T-helper 1 cell (primary cell): ENCODE results near the gene PPARA.
A peak's percentile ranks its signal among the peaks of the same experiment; 100 is the strongest.
"Not testable (repeated sequence)": the region's sequence is repeated elsewhere in the genome, so short reads cannot be mapped to it uniquely, and the experiment has no call there.

Experiments used
- DNase-seq, 5 donors: peaks; one replicate each; pipeline ENCODE4 v3.0.0-alpha.2; 2012 to 2020

The PPARA gene

DNA sequence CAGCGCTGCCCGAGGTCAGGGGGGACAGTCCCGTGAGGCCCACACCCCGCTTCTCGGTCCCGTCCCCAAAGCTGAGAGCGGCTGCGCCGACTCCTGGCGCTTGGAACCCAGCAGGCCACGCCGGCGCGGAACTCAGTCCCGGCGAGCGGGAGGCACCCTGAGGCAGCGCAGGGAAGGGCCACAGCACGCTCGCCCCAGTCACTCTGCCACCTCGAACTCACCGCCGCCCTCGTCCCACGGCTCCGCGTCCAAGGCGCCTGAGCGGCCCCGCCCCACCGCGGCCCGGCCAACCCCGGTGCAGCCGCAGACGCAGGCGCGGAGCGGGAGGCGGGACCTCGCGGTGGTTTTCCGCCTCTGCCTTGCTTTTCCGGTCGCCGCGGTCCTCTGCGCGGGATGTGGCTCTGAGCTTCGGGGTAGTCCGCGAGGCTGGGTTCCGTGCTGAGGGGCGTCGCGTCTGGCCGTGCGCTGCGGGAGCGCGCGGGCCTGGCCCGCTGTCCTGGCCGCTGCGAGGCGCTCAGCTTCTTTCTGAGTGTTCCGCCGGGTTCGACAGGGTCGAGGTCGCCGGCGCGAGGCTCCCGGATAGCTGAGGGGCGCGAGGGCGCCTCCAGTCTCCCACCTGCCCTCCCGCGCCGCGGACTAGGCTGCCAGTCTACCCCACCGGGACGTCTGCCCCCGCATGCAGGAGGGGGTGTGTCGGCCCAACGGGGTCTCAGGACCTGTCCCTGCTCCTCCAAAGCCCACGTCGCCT, 99.9 kb downstream of the PPARA start, which contains the start of gene CDPF1:
CDPF1 (minus strand) TSS at position 259 of the 748 bp plus-strand sequence. CDS start 2,009 bp downstream, outside the sequence.
- DNase-seq, result peak; percentile 77 to 90 (median 85)

DNA sequence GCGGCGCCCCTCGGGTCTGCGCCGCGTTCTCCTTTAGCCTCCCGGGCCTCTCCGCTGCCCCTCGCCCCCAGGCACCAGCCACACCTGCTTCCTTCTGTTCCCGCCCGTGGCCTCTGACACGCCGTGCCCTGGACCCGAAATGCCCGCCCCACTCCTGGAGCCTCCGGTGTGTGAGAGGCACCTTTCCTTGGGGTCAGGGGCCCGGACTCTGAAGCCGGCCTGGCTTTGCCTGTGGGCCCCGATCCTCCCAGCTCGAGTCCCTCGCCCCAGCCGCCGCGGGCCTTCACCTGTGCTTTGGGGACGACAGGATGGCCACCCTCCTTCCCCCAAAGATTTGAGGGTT, 100.4 kb downstream of the PPARA start:
- DNase-seq, result no peak

DNA sequence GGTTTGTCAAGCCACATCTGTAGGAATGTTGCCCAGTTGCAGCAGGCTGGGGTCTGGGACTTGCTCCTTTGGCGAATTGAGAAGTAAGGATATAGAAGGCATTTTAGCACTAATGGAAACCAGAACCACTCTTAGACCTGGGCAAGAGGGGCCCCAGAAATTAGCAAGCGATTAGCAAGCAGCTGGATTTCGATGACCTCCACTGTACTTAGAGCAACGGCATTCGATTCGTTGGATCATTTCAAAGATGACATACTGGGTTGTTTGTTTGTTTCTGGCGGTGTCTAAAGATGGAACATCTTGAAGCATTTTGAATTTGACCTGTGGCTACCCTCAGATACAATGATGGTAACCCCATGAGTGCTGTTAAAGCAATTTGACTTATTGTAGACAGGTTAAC, 100.9 kb downstream of the PPARA start:
- no peak for DNase-seq

DNA sequence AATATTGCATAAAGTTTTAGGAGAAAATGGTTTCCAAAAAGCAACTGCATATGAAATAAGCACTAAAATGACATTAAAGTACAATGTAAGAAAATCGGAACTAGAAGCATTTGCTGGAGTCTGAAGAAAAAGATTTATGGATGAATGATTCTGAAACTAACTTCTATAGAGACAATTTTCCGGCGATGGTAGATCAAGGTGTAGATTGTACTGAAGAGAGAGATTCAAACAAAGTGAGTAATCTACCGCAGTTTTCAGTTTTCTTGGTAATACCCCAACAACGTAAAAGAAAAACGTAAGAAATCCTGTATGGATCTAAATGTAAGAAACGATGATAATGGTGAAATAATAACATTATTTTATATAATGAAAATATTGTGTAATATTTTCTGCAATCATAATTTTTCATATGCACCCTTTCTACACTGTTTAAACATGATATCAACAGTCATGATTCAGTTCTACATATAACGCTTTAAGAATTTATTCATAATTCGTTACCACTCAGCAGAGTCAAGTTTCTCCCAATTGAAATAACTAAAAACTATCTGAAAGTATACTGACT, 101.6 kb downstream of the PPARA start:
- DNase-seq, result peak in 1 of 5 donors; percentile 81

DNA sequence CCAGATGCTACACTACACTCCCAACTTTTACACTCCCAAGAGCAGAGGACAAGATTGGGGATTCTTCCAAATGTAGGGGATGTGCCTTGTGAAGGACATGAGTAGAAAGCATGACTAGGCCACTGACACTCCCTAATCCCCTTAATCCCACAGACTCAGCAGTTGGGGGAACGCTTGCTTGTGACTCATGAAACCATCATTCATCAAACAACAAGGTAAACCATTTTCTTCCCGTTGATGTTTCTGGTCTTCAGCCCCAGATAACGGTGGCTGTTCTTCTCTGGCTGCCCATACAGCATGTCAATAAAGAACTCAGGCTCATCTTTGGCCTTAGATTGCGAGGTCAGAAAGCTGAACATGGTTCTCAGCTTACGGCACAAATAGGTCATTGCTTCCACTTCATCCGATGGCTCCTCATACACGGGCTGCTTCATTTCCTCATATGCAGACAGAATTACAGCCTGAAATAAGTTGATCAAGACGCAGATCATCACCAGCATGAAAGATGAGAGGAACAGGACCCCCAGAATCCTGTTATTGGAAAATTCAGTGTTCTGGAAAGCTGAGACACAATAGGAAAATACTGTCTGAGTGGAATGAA, 106.1 kb downstream of the PPARA start:
- no peak for DNase-seq

DNA sequence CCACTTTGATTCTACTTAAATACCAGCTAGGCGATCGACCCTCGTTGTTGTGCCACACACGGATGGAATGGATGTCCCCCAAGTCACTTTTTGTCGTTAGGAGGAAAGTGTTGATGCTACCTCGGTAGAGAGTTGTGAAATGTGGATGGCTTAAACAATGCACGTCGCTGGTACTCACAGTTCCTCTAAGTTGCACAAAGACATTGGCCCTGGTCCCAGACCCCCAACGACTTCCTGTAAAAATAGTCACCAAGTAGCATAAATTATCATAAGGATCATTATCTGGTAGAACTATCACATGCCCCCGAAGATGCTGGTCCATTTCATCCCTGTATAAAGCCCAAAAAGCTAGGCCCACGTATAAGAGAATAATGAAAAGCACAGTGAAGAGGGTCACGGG, 109.0 kb downstream of the PPARA start:
- DNase-seq, result no peak

GRCh38 chr22:46260038-46260437, 109.7 kb downstream of the PPARA start:
- no peak for DNase-seq

DNA sequence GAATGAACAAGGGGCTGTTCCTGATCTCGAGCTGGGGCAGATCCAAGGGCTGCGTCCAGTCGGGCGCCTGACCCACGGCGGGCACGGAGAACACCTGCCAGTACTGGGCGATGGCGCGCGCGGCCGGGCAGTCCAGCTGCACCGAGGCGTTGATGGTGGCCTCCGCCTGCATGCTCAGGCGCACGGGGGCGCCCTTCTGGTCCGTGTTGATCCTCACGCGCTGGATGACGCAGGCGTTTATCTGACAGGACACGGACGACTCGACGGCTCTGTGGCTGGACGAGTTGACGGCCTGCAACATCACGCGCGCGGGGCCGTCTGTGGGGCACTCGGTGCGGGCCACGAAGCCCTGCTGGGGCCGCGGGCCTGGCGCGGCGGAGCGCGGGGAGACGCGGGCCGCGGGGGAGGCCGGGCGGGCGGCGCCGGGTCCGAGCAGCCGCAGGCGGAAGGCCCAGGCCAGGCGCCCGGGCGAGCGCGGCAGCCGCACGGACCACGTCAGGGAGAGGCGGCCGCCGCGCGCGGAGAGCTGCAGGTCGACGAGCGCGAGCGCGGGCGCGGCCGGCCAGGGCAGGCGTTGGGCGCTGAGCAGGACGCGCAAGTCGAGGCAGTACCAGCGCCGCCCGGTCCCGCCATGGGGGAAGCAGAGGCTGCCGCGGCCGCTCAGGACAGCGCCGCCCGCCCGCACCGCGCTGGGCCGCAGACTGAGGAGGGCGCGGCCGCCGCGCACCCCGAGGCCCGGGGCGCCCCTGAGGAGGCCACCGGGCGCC, 112.3 kb downstream of the PPARA start:
- peak in 2 of 5 donors; percentile 5 to 38 for DNase-seq

DNA sequence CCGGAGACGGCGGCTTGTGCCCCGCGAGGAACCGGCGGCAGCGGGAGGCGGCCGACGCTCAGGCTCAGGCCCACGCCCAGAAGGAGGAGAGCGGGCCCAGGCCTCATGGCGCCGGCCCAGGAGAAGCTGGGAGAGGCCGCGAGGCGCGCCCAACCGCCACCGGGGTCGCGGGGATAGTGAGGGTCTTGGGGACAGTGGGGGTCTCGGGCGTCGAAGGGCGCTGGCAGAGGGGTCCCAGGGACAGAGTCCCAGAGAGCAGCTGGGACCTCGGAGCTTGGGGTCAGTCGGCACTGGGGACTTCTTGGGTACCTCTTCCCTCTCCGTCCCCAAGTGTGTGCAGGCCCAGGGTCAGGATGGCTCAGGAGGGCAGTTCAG, 112.9 kb downstream of the PPARA start, which contains the start of gene PKDREJ:
PKDREJ (minus strand) TSS at position 128 of the 375 bp plus-strand sequence; CDS start at position 107, 21 bp downstream.
- DNase-seq, result no peak

DNA sequence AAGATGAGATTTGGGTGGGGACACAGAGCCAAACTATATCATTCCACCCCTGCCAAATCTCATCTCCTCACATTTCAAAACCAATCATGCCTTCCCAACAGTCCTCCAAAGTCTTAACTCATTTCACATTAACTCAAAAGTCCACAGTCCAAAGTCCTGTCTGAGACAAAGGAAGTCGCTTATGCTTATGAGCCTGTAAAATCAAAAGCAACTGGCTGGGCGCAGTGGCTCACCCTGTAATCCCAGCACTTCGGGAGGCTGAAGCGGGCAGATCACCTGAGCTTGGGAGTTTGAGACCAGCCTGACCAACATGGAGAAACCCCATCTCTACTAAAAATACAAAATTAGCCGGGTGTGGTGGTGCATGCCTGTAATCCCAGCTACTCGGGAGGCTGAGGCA, 114.2 kb downstream of the PPARA start:
- DNase-seq, result not testable (repeated sequence)

GRCh38 chr22:46265627-46266026, 115.3 kb downstream of the PPARA start:
- DNase-seq, result not testable (repeated sequence)

- peak; percentile 24 to 62 (median 46) for DNase-seq
Measured at GRCh38 chr22:46267431-46268279, 117.3 kb downstream of the PPARA start, which contains the start of gene TTC38. TTC38 (plus strand) TSS chr22:46268008; CDS start chr22:46268040, 32 bp downstream.

- no peak for DNase-seq
Measured at GRCh38 chr22:46269564-46269963, 119.2 kb downstream of the PPARA start.

DNA sequence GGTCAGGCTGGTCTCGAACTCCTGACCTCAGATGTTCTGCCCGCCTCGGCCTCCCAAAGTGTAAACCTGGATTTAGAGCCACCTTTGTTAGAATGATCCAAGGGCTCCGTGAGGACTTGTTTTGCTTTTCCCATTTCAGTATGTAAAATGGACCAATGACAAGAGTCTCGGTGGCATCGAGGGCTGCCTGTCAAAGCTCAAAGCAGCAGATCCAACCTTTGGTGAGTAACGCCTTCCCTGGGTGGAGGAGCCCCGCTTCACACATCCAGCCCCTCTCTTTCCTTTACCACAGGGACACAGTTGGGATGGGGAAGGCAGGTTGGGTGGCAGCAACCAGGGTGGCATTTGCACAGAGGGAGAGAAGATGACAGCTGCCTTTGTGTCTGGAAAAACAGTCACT, 121.9 kb downstream of the PPARA start:
- DNase-seq, result no peak

GRCh38 chr22:46272762-46273431, 122.6 kb downstream of the PPARA start:
- DNase-seq, result no peak

GRCh38 chr22:46273432-46274148, 123.3 kb downstream of the PPARA start:
- DNase-seq, result no peak

DNA sequence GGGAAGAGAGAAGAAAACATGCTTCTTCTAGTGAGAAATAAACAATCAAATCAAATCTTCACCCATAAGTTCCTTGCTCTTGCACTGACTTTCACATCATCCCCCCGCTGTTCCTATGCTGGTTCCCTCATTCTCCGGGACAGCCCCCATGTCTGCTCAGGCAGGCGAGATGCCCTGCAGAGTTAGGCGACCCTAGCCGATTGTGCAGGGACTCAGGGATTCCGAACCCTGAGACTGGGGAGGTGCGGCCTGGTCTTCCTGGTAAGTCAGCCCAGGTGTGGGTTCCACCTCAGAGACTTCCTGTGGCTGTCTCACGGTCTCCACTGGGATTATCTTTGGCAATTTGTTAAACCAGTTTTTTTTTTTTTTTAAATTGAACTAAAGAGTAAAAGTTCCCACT, 124.1 kb downstream of the PPARA start:
- DNase-seq, result no peak

- no peak for DNase-seq
Measured at GRCh38 chr22:46275455-46276122, 125.3 kb downstream of the PPARA start.

DNA sequence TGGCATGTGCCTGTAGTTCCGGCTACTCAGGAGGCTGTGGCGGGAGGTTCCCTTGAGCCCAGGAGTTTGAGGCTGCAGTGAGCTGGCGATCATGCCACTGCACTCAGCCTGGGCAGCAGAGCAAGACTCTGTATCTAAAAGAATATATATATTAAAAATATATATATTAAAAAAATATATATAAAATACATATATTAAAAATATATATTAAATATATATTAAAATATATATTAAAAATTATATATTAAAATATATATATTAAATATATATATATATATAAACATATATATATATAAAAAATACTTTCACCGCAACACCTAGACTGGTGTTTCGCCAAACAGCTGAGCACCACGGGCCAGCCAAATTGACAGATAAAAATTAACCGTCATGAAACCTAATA, 126.2 kb downstream of the PPARA start:
- DNase-seq, result no peak
